ENCODE data around the gene PKM. TPM values are rescaled to one million over a fixed set of nuclear protein-coding genes. Genes with fewer than 3 reads are reported as not detected.
A peak's percentile ranks its signal among the peaks of the same experiment; 100 is the strongest.

Gene PKM
- total RNA-seq, 4 donors from 2014 or later = 307 to 392 (median 318) TPM

DNA sequence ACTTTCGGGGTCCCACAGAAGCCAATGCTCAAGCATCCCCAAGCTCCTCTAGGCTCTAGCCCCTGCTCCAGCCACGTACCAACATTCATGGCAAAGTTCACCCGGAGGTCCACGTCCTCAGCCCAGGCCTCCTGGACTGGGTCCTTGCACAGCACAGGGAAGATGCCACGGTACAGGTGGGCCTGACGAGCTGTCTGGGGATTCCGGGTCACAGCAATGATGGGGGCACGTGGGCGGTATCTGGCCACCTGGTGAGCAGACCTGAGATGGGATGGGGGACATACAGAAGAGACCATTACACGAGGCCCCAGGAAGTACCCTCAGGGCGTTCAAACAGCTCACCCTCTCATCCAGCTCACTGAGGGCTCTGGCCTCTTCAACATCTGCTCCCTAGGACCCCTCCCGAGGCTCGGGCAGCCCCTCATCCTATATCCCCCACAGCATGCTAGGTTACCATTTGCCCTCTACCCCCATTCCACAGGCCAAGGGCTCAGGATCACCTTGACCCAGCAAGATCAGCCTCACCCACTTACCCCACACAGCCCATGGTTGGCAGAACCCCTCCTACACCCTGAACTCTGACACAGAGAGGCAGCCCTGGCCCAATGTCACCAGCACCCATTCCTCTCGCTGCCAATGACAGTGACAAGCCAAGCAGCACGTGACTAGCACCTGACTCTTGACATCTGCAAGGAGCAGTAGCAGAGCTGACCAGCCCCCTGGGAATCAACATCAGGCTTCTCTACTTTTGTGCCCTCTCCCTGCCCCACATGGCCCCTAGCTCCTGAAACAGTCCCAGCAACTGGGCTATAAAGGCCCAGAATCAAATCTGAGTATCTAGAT is 30.4 kb downstream of the PKM start:
- TF ChIP-seq, protein P1, sequence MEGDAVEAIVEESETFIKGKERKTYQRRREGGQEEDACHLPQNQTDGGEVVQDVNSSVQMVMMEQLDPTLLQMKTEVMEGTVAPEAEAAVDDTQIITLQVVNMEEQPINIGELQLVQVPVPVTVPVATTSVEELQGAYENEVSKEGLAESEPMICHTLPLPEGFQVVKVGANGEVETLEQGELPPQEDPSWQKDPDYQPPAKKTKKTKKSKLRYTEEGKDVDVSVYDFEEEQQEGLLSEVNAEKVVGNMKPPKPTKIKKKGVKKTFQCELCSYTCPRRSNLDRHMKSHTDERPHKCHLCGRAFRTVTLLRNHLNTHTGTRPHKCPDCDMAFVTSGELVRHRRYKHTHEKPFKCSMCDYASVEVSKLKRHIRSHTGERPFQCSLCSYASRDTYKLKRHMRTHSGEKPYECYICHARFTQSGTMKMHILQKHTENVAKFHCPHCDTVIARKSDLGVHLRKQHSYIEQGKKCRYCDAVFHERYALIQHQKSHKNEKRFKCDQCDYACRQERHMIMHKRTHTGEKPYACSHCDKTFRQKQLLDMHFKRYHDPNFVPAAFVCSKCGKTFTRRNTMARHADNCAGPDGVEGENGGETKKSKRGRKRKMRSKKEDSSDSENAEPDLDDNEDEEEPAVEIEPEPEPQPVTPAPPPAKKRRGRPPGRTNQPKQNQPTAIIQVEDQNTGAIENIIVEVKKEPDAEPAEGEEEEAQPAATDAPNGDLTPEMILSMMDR (IDR thresholded peaks at IDR 0.05) = no peak
- TF ChIP-seq POLR2A (IDR thresholded peaks at IDR 0.05) = no peak
- DNase-seq = no peak
- Histone ChIP-seq H3K27ac (peak overlapping the region in 3 of 4 donors; percentile 20 to 63 (median 48)), H3K9me3 (no peaks in the 10 kb centered on the region), H3K4me1 (peaks cover 0 to 35% (median 0%) of the 10 kb centered on the region in 4 donors), H3K27me3 (no peaks in the 10 kb centered on the region), H3K36me3 (peaks cover 0 to 67% (median 0%) of the 10 kb centered on the region in 3 donors), H3K4me3 (no peak overlapping the region)

DNA sequence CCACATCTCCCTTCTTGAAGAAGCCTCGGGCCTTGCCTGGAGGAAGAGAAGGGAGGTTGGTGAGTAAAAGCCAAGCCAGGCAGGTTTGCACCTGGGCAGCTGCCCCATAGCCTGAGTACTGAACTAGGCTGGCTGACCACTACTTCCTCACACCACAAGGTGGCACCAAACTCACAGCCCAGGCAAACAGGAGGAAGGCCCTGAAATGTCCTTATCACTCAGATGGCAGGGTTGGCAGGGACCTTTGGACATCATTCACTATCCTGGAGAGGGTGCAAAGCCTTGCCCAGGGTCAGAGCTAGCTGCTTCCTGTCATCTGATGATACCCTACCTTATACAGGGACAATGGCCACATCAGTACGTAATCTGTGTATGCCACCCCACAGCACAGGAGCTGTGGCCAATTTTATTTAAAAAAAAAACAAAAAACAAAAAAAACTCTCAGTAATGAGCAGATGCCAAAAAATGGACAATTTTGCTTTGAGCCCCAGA is 31.2 kb downstream of the PKM start:
- Histone ChIP-seq H3K36me3 (peaks cover 0 to 60% (median 0%) of the 10 kb centered on the region in 3 donors), H3K27me3 (no peaks in the 10 kb centered on the region), H3K4me1 (peaks cover 0 to 35% (median 0%) of the 10 kb centered on the region in 4 donors), H3K4me3 (no peak overlapping the region), H3K27ac (peak overlapping the region in 3 of 4 donors; percentile 20 to 63 (median 48)), H3K9me3 (no peaks in the 10 kb centered on the region)
- TF ChIP-seq POLR2A (IDR thresholded peaks at IDR 0.05) = peak in 1 of 2 donors; percentile 45
- TF ChIP-seq, protein P1 (IDR thresholded peaks at IDR 0.05) = peak; percentile 75 to 99 (median 96)
- peak; percentile 68 to 94 (median 89) for DNase-seq

DNA sequence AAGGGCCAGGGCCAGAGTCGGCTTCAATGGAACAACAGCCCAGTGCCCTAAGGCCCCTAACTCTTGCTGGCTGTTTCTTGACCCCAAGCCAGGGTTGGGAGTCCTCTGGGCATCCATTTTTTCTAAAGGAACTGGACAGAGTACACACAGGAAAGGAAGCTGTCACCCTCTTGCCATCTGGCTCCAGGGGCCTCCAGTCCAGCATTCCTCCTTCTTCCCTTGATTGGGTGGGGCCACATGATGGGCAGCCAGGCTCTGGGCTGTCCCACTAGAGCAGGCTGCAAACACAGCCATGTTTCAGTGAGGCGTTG is 31.8 kb downstream of the PKM start:
- TF ChIP-seq POLR2A (IDR thresholded peaks at IDR 0.05) = no peak
- TF ChIP-seq, protein P1 (IDR thresholded peaks at IDR 0.05) = no peak
- H3K36me3 ChIP-seq = peaks cover 0 to 54% (median 0%) of the 10 kb centered on the region in 3 donors
- no peak for DNase-seq

DNA sequence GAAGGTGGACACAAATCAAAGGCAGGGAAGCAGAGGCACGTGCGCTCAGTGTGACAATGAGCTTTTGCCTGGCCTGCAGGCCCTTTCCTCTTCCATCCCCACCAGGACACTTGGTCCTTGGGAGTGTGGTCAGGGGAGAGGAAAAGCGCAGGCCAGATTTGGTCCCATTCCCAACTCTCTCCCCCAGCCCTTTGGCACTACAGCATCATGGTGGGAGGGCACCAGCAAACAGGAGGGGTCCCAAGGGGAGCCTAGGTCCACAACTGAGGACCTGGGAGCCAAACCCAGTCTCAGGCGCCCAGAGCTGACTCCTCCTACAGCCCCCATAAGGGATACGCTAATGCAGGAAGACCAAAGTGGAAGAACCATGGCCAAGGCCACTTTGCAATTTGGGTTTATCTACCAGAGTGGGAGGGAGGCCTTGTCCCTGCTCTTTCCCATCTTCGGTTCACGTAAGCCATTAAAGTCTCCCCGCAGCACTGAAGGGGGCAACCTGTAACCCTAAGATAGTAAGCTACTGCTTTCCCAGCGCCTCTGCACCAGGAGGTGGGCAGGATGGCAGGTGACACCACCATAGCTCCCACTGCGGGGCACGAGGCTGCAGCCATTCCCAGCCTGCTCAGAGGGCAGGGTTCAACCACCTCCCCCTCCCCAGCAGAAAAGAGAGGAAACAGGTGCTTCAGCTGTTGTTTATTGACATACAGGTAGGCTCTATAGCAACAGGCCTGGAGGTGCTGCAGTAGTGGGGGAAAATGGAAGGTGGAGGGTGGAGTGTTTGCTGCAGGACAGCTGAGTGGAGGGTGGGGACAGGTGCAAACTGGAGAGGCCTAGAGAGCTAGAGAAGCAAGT is 32.4 kb downstream of the PKM start:
- peaks cover 0 to 35% (median 0%) of the 10 kb centered on the region in 4 donors for H3K4me1 ChIP-seq
- no peak overlapping the region for H3K4me3 ChIP-seq
- H3K9me3 ChIP-seq = no peaks in the 10 kb centered on the region
- DNase-seq = no peak
- H3K27me3 ChIP-seq = no peaks in the 10 kb centered on the region
- H3K36me3 ChIP-seq = peaks cover 0 to 48% (median 0%) of the 10 kb centered on the region in 3 donors
- H3K27ac ChIP-seq = no peak overlapping the region
- TF ChIP-seq, protein P1 (IDR thresholded peaks at IDR 0.05) = no peak
- TF ChIP-seq POLR2A (IDR thresholded peaks at IDR 0.05) = no peak

More for the DNA sequence above, 31.8 kb downstream of the PKM start:
- peak overlapping the region in 1 of 4 donors; percentile 38 for H3K27ac ChIP-seq
- peaks cover 0 to 35% (median 0%) of the 10 kb centered on the region in 4 donors for H3K4me1 ChIP-seq
- H3K27me3 ChIP-seq = no peaks in the 10 kb centered on the region
- H3K4me3 ChIP-seq = no peak overlapping the region
- no peaks in the 10 kb centered on the region for H3K9me3 ChIP-seq

Measured in Peyer's patch (tissue), 4 donors.